Esophagus muscularis mucosa (tissue), 3 donors: ENCODE results near the gene GREB1.

Experiments
- EP300 ChIP-seq: sonication (generic); formaldehyde crosslinking; IDR thresholded peaks from one replicate; pipeline ENCODE4 v1.6.1; 2017; ENCODE audit warnings: antibody characterized with exemption
- TF ChIP-seq, protein P1 (sequence below), 3 experiments: fragments of 200-600 bp in 2 of 3; fragments of 450-650 bp in 1 of 3; sonication (generic) in 2 of 3; IDR thresholded peaks; one replicate each; pipeline ENCODE4 v1.5.1; 2017 to 2019; ENCODE audit warnings: antibody characterized with exemption in 3 of 3, mild to moderate bottlenecking in 2 of 3, moderate library complexity in 1 of 3

DNA sequence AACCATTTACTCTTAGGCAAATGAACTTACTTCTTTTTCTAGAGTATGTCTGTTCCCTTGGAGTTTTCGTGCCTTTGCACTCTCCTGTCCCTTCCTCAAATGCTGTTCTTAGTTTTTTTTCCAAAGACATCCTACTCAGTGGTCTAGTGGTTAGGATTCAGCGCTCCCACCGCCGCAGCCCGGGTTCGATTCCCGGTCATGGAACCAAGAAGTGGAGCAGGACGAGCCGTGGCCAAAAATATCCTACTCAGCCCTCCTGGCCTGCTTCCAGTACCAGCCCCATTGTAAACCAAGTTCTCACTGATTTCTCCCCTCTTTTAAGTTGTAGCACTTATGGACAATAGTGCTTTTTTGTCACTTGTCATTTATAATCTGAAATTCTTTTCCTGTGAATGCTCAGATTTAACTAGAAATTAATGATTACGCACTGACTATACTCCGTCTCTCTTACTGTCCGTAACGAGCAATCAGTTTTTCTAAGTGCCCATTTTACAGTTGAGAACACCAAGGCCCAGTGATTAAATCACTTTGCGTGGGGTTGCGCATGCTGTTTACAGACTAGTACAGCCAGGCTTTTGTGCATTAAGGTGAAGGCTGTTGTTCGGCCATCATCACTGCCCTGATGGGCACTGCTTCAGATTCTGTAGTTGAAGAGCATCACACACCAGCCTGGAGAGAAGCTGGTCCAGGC is 17.9 kb downstream of the GREB1 start:
- TF ChIP-seq, protein P1, sequence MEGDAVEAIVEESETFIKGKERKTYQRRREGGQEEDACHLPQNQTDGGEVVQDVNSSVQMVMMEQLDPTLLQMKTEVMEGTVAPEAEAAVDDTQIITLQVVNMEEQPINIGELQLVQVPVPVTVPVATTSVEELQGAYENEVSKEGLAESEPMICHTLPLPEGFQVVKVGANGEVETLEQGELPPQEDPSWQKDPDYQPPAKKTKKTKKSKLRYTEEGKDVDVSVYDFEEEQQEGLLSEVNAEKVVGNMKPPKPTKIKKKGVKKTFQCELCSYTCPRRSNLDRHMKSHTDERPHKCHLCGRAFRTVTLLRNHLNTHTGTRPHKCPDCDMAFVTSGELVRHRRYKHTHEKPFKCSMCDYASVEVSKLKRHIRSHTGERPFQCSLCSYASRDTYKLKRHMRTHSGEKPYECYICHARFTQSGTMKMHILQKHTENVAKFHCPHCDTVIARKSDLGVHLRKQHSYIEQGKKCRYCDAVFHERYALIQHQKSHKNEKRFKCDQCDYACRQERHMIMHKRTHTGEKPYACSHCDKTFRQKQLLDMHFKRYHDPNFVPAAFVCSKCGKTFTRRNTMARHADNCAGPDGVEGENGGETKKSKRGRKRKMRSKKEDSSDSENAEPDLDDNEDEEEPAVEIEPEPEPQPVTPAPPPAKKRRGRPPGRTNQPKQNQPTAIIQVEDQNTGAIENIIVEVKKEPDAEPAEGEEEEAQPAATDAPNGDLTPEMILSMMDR (IDR thresholded peaks at IDR 0.05): no peak
- TF ChIP-seq EP300: no peak
